Panc1 (cell line): ENCODE results near the gene ELP1. TPM values are rescaled to one million over a fixed set of nuclear protein-coding genes. Genes with fewer than 3 reads are reported as not detected.

Source experiments
- ATAC-seq: fragments of 200-7000 bp; cut with Tn5 transposase; 2 replicates; pipeline ENCODE4 v1.9.1; 2020; ENCODE audit warnings: mild to moderate bottlenecking, moderate library complexity
- BruUV-seq: library from RNA; stranded (reverse); fragments of 400-500 nt; replicated peaks from 2 replicates; lab custom pipeline; 2021; lab: Mats Ljungman, UMichigan
- CTCF ChIA-PET: fragments of 300-600 bp; sonication (Branson Sonifier 250); formaldehyde crosslinking; loops from one replicate; lab custom pipeline; 2022; ENCODE audit warnings: antibody characterized with exemption; lab: Charles Lee
- POLR2A ChIA-PET: fragments of 300-600 bp; sonication (Branson Sonifier 250); formaldehyde crosslinking; loops from one replicate; lab custom pipeline; 2022; ENCODE audit warnings: antibody characterized with exemption; lab: Charles Lee
- DNase-seq: peaks from one replicate; pipeline ENCODE4 v3.0.0-alpha.2; 2010; ENCODE audit warnings: low read depth, low spot score
- H3K27ac ChIP-seq: 2 replicates; pipeline ENCODE4 v1.5.1; 2011; ENCODE audit warnings: mild to moderate bottlenecking, low read length, inconsistent platforms
- H3K27me3 ChIP-seq: fragments of 200-500 bp; sonication (Bioruptor generic); 2 replicates; pipeline ENCODE4 v1.6.0; 2014; ENCODE audit warnings: low read length, inconsistent platforms; ENCODE audit not compliant: control insufficient read depth, insufficient read depth
- H3K36me3 ChIP-seq: fragments of 200-500 bp; sonication (Bioruptor generic); 2 replicates; pipeline ENCODE4 v1.5.1; 2014; ENCODE audit warnings: inconsistent platforms, mild to moderate bottlenecking, low read length, moderate library complexity; ENCODE audit not compliant: control insufficient read depth, insufficient read depth
- H3K4me1 ChIP-seq: 2 replicates; pipeline ENCODE4 v1.5.1; 2011; ENCODE audit warnings: inconsistent platforms, mild to moderate bottlenecking, low read length, moderate library complexity; ENCODE audit not compliant: control insufficient read depth, insufficient read depth
- H3K4me3 ChIP-seq, 2 experiments: 2 replicates each; pipeline ENCODE4 v1.5.1; 2011 to 2012; ENCODE audit warnings: low read depth in 2 of 2, low read length in 2 of 2, mild to moderate bottlenecking in 2 of 2, inconsistent platforms in 1 of 2, moderate library complexity in 1 of 2
- H3K9me3 ChIP-seq: fragments of 200-500 bp; sonication (Bioruptor generic); 2 replicates; pipeline ENCODE4 v1.5.1; 2014; ENCODE audit warnings: low read depth, mild to moderate bottlenecking, inconsistent platforms, low read length, moderate library complexity; ENCODE audit not compliant: control insufficient read depth, insufficient read depth
- CTCF ChIP-seq: fragments of 450-650 bp; IDR thresholded peaks from 2 replicates; pipeline ENCODE4 v1.5.1; 2017; ENCODE audit warnings: mild to moderate bottlenecking
- POLR2AphosphoS5 ChIP-seq: IDR thresholded peaks from 2 replicates; pipeline ENCODE4 v1.6.1; 2012; ENCODE audit warnings: mild to moderate bottlenecking, low read depth, low read length, moderate library complexity
- REST ChIP-seq, 2 experiments: IDR thresholded peaks; 2 replicates each; pipeline ENCODE4 v1.6.1; 2011 to 2012; ENCODE audit warnings: low read depth in 2 of 2, control low read depth in 1 of 2, low read length in 1 of 2, mild to moderate bottlenecking in 1 of 2, moderate library complexity in 1 of 2; ENCODE audit not compliant: insufficient read depth in 1 of 2
- SIN3A ChIP-seq: IDR thresholded peaks from 2 replicates; pipeline ENCODE4 v1.6.1; 2012; ENCODE audit warnings: low read depth, mild to moderate bottlenecking, low read length, moderate library complexity, borderline replicate concordance; ENCODE audit not compliant: insufficient read depth
- TCF7L2 ChIP-seq: IDR thresholded peaks from 2 replicates; pipeline ENCODE4 v1.6.1; 2011; ENCODE audit warnings: mild to moderate bottlenecking, low read depth, low read length, inconsistent platforms
- in situ Hi-C: cut with HindIII; loops from 2 replicates; pipeline ENCODE4 v1.10.0; 2016; ENCODE audit warnings: low sequenced_read_pairs, low pct_unique_long_range_greater_than_20kb
- intact Hi-C: fragments of 100-400 bp; cut with micrococcal nuclease; formaldehyde crosslinking; loops from one replicate; pipeline ENCODE4 v1.10.0; 2022; ENCODE audit not compliant: unreplicated experiment
- total RNA-seq: library from RNA; stranded (reverse); gene quantifications from one replicate; pipeline ENCODE4 v1.2.1, GENCODE V29; 2021; ENCODE audit not compliant: unreplicated experiment

Gene ELP1
- total RNA-seq, 1 experiment from 2014 or later = 17.1 TPM

GRCh38 chr9:108831496-108832178 lies 102.3 kb downstream of the ELP1 start:
- ChIA-PET POLR2A (no interaction called here), CTCF (no interaction called here)
- Histone ChIP-seq H3K9me3 (no peaks in the 10 kb centered on the region), H3K27me3 (no peaks in the 10 kb centered on the region), H3K4me1 (no peaks in the 10 kb centered on the region), H3K36me3 (no peaks in the 10 kb centered on the region), H3K27ac (no peak overlapping the region), H3K4me3 (no peak overlapping the region)
- DNase-seq (no peak), ATAC-seq (no peak)
- TF ChIP-seq TCF7L2 = no peak
- no peak for TF ChIP-seq REST (IDR thresholded peaks at IDR 0.05; ENCODE audit: insufficient read depth in 1 of 2, low read depth in 2 of 2, low read length in 1 of 2)
- no peak for TF ChIP-seq SIN3A
- TF ChIP-seq CTCF = no peak
- TF ChIP-seq POLR2AphosphoS5 = no peak
- intact Hi-C loops = no loop called here
- in situ Hi-C loops = no loop called here
- no TSS peak for BruUV-seq

- intact Hi-C loops = no loop called here
- no TSS peak for BruUV-seq
- H3K9me3 ChIP-seq = no peaks in the 10 kb centered on the region
- TF ChIP-seq SIN3A = no peak
- TF ChIP-seq POLR2AphosphoS5 = no peak
- no peak for TF ChIP-seq REST (IDR thresholded peaks at IDR 0.05; ENCODE audit: insufficient read depth in 1 of 2, low read depth in 2 of 2, low read length in 1 of 2)
- TF ChIP-seq CTCF = no peak
- TF ChIP-seq TCF7L2 = no peak
- DNase-seq = no peak
- ChIA-PET POLR2A (no interaction called here), CTCF (interaction anchor here (0.6 kb wide), 1 partner anchor 289 kb away, joined by 5 read pairs; no protein-coding TSS in a partner anchor)
- no peak overlapping the region for H3K27ac ChIP-seq
- no peak for ATAC-seq
- H3K4me3 ChIP-seq = no peak overlapping the region
- no peaks in the 10 kb centered on the region for H3K4me1 ChIP-seq
- H3K36me3 ChIP-seq = no peaks in the 10 kb centered on the region
- H3K27me3 ChIP-seq = no peaks in the 10 kb centered on the region
- in situ Hi-C loops = no loop called here
Measured at GRCh38 chr9:108830272-108830671, 103.7 kb downstream of the ELP1 start.
